Measurements from ENCODE around the gene FOCAD. TPM values are rescaled to one million over a fixed set of nuclear protein-coding genes. Genes with fewer than 3 reads are reported as not detected.

Gene FOCAD
- total RNA-seq, 1 experiment from 2014 or later, result 43.3 TPM

- Histone ChIP-seq H3K4me2 (ENCODE audit: insufficient read depth, insufficient read length, low read length) (no peak overlapping the region), H3K23me2 (ENCODE audit: insufficient read length, low read depth, low read length, poor library complexity, severe bottlenecking) (no peaks in the 10 kb centered on the region), H3K18ac (ENCODE audit: insufficient read length, low read depth, low read length) (no peak overlapping the region), H3K79me2 (ENCODE audit: insufficient read depth, low read length) (no peaks in the 10 kb centered on the region), H3T11ph (ENCODE audit: low read length) (no peak overlapping the region), H3K4ac (ENCODE audit: low read depth, low read length) (no peak overlapping the region), H3K4me1 (ENCODE audit: insufficient read depth, low read length) (no peaks in the 10 kb centered on the region), H2BK12ac (ENCODE audit: insufficient read length, low read depth, low read length) (no peak overlapping the region), H2AFZ (ENCODE audit: low read length) (no peak overlapping the region), H4K5ac (ENCODE audit: insufficient read length, low read depth, low read length) (no peak overlapping the region), H2BK20ac (ENCODE audit: low read depth, low read length, poor library complexity, severe bottlenecking) (no peak overlapping the region), H3K27me3 (ENCODE audit: insufficient read depth, low read length) (no peaks in the 10 kb centered on the region), H4K20me1 (ENCODE audit: control insufficient read depth, insufficient read depth, insufficient read length) (no peaks in the 10 kb centered on the region), H4K91ac (ENCODE audit: insufficient read length, low read depth, low read length) (no peak overlapping the region), H3K14ac (ENCODE audit: insufficient read depth, low read length) (no peak overlapping the region), H3K23ac (ENCODE audit: insufficient read length, low read depth, low read length) (no peak overlapping the region), H2BK15ac (ENCODE audit: low read depth, low read length) (no peak overlapping the region), H2BK5ac (ENCODE audit: insufficient read length, low read length) (no peak overlapping the region), H2BK120ac (ENCODE audit: low read depth, low read length, poor library complexity, severe bottlenecking) (no peak overlapping the region), H3K56ac (ENCODE audit: insufficient read length, low read depth, low read length) (no peak overlapping the region), H3K9ac (ENCODE audit: extremely low read depth, insufficient read length, low read length) (no peak overlapping the region), H3K27ac (ENCODE audit: insufficient read length, low read depth, low read length) (no peak overlapping the region), H3K9me3 (ENCODE audit: control insufficient read depth, low read depth, low read length) (no peaks in the 10 kb centered on the region), H4K8ac (replicated peaks; ENCODE audit: insufficient read length, low read depth, low read length) (no peak overlapping the region), H3K79me1 (ENCODE audit: insufficient read depth, low read depth, low read length, poor library complexity, severe bottlenecking) (no peaks in the 10 kb centered on the region), H2AK5ac (ENCODE audit: insufficient read length, low read length) (no peak overlapping the region)
- H3K36me3 Mint-ChIP-seq (ENCODE audit: insufficient read depth in 1 of 3, low read depth in 3 of 3), result peaks cover 10 to 22% (median 16%) of the 10 kb centered on the region in 3 experiments; a peak in 6 of 7 replicates
- H3K27ac Mint-ChIP-seq, result no peak overlapping the region; a peak in 1 of 7 replicates
- TF ChIP-seq, protein P1, sequence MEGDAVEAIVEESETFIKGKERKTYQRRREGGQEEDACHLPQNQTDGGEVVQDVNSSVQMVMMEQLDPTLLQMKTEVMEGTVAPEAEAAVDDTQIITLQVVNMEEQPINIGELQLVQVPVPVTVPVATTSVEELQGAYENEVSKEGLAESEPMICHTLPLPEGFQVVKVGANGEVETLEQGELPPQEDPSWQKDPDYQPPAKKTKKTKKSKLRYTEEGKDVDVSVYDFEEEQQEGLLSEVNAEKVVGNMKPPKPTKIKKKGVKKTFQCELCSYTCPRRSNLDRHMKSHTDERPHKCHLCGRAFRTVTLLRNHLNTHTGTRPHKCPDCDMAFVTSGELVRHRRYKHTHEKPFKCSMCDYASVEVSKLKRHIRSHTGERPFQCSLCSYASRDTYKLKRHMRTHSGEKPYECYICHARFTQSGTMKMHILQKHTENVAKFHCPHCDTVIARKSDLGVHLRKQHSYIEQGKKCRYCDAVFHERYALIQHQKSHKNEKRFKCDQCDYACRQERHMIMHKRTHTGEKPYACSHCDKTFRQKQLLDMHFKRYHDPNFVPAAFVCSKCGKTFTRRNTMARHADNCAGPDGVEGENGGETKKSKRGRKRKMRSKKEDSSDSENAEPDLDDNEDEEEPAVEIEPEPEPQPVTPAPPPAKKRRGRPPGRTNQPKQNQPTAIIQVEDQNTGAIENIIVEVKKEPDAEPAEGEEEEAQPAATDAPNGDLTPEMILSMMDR (conservative IDR thresholded peaks at IDR 0.05), result no peak
- H3K4me1 Mint-ChIP-seq, result no peaks in the 10 kb centered on the region
- WGBS (ENCODE audit: extremely low coverage, insufficient read length, low lambda C conversion rate), result no CpG with 5 or more reads among the region's 1 CpG
- H3K4me3 Mint-ChIP-seq, result no peak overlapping the region
- no peaks in the 10 kb centered on the region for H3K27me3 Mint-ChIP-seq (ENCODE audit: low read depth)
- no peaks in the 10 kb centered on the region for H3K9me3 Mint-ChIP-seq
- no peak for DNase-seq
Observed at GRCh38 chr9:20791682-20792081, 107.6 kb downstream of the FOCAD start.
